GM19463 (cell line): ENCODE measurements around the gene TRRAP.
"Not testable (repeated sequence)": the region's sequence is repeated elsewhere in the genome, so short reads cannot be mapped to it uniquely, and the experiment has no call there.

Source experiments
- ATAC-seq: cut with Tn5 transposase; IDR thresholded peaks from one replicate; pipeline ENCODE4 v1.9.1; 2021; ENCODE audit warnings: mild to moderate bottlenecking, moderate library complexity; ENCODE audit not compliant: unreplicated experiment

The TRRAP gene

GRCh38 chr7:99046262-99046661 lies 167.9 kb downstream of the TRRAP start:
- not testable (repeated sequence) for ATAC-seq

- no peak for ATAC-seq
Observed at GRCh38 chr7:99046722-99047121, 168.4 kb downstream of the TRRAP start.

- ATAC-seq = no peak
Observed at GRCh38 chr7:99047526-99048077, 169.3 kb downstream of the TRRAP start.

GRCh38 chr7:99050971-99051370 lies 172.6 kb downstream of the TRRAP start:
- no peak for ATAC-seq

GRCh38 chr7:99054781-99055180 lies 176.4 kb downstream of the TRRAP start:
- no peak for ATAC-seq

- no peak for ATAC-seq
Observed at GRCh38 chr7:99061001-99061776, 182.9 kb downstream of the TRRAP start.
